GM19351 (cell line): ENCODE measurements around the gene PCCA.
A peak's percentile ranks its signal among the peaks of the same experiment; 100 is the strongest.
"Not testable (repeated sequence)": the region's sequence is repeated elsewhere in the genome, so short reads cannot be mapped to it uniquely, and the experiment has no call there.

Source experiments
- ATAC-seq: cut with Tn5 transposase; IDR thresholded peaks from one replicate; pipeline ENCODE4 v1.9.1; 2021; ENCODE audit warnings: mild to moderate bottlenecking, moderate library complexity; ENCODE audit not compliant: unreplicated experiment

PCCA gene

GRCh38 chr13:100234524-100235136, 145.7 kb downstream of the PCCA start:
- ATAC-seq: no peak

DNA sequence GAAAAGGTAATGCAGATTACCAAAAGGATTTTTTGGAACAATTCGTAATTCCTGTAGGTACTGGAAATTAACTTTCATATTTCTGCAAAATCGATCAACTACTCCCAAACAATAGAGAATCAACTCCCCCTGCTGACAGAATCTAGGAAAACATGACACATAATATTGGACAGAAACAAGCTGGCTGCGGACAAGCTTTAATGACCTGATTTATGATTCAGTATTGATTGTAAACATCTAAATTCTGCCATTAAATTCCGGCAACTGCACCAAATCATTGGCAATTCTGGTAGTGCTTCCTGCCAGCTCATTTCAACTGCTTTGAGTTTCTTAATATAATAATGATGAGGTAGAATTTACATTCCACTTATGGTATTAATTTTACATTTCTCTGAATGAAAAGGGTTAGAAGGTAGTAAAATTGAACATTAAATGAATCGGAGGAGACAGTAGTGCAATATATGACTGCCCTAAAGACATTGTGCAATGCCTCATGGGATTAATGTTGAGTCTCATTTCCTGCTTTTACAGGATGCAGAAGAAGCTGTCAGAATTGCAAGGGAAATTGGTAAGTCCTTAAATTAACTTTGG, 146.5 kb downstream of the PCCA start:
- ATAC-seq: peak; percentile 58

DNA sequence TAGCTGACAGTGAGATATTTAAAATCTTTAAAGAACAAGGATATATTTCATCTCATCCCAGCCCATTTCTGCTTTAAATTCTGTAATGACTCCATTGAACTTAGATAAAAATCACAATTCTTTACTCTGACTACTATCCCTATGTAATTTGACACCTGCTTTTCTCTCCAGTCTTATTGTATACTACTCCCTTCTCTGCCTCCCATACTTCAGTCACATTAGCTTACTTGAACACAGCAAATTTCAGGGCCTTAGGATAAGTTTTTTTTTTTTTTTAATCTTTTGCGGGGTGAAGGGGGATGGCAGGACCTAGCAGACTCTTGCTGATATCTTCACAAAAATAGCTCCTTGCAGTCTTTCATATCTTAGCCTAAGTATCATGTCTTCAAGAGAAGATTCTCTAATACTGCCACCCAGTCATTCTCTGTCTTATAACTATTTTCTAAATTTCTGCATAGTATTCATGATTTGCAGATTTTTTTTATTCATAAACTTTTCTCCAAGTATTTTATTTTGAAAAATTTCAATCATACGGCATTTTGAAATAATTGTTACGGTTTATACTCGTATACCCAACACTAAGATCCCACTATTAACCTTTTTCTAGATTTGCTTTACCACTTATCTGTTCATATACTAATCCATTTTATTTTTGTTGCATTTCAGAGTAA, 151.4 kb downstream of the PCCA start:
- no peak for ATAC-seq

DNA sequence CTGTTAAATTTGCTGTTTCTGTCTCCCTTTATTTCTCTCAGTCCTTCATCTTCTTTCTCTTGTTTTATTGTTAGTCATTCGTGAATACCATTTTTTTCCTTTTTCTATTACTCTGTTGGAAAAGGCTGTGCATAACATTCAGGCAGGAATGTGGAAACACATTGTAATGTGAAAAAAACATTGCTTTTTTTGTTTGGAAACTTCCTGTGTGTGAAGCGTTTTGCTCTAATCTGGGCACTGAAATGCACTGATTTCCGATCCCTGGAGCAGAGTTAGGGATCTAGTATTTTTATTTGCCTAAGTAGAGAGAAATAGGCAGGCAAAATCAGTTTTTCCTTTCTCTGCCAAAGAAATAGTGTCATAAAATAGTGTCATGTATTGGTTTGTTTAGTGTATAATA, 155.5 kb downstream of the PCCA start:
- no peak for ATAC-seq

DNA sequence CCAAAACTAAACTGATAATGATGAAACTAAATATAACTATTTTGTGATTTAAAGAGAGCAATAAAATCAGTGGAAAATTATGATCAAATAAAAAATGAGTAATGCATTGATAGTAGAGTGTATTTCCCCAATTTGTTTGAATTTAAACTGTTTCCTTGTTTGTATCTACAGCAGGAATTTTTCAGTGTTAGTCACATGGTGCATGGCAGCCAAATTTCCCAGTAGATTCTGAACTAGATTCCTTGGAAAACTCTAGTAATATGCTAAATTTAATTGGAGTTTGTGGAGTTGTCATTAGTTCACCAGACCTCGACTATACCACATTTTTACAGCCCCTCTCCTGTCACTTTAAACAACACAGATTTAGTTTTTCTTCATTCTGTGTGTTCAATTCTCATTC, 156.2 kb downstream of the PCCA start:
- no peak for ATAC-seq

GRCh38 chr13:100247937-100248336, 159.0 kb downstream of the PCCA start:
- ATAC-seq: no peak

DNA sequence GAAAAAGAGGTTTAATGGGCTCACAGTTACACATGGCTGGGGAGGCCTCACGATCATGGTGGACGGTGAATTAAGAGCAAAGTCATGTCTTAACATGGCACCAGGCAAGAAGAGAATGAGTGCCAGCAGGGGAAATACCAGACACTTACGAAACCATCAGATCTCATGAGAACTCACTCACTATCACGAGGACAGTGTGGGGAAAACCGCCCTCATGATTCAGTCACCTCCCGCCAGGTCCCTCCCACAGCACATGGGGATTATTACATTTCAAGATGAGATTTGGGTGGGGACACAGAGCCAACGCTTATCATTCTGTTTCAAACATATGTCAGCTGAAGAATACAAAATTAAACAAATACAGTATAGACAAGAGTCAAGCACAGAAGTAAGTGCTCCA, 165.1 kb downstream of the PCCA start:
- no peak for ATAC-seq

DNA sequence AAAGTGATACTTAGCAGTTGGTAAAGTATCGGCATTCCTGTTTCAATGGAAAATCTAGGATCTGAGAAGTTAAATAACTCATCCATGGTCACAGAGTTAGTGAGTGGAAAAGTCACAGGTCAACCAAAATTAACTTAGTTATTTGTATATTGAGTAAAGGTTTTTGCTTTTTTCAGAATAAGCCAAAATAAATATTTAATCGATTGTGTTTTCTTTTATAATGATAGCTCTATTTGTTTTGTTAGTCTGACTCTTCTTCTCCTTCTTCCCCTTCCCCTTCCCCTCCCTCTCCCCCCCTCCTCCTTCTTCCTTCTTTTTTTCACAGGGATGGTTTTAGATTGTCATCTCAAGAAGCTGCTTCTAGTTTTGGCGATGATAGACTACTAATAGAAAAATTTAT, 173.5 kb downstream of the PCCA start:
- ATAC-seq: no peak

DNA sequence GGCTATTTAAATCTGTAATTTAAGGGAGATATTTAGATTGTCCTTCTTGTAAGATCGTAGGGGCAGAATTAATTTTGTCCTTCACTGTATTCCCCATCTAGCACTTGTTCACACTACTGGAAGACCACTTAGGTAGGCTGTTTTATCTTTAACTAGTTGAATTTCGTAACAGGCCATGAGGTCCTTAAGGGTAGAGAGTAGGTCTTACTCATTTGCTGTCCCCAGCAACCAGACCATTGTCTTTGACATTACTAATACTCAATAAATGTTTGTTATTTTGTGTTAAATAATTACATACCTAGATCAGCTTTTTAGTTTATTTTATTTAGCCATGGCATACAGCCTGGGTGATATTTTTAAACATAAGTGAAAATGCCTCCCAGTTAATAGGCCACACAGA, 177.1 kb downstream of the PCCA start:
- no peak for ATAC-seq

DNA sequence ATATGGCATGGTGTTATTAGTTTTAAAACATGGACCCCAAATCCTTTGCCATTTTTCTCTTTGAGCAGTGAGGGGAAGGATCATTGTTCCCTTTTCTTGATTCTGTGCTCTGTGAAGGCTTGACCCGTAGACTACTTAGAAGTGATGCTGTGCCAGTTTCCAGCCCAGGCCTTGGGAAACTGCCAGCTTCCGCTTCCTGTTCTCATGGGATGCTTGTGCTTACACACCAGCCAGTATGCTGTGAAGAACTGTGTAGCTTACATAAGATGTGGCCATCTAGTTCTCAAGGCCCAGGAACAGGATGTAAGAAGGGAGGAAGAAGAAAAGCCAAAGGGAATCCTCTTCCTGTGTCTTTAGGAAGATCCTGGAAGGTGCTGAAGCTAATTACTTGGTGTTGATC, 180.9 kb downstream of the PCCA start:
- ATAC-seq: no peak

DNA sequence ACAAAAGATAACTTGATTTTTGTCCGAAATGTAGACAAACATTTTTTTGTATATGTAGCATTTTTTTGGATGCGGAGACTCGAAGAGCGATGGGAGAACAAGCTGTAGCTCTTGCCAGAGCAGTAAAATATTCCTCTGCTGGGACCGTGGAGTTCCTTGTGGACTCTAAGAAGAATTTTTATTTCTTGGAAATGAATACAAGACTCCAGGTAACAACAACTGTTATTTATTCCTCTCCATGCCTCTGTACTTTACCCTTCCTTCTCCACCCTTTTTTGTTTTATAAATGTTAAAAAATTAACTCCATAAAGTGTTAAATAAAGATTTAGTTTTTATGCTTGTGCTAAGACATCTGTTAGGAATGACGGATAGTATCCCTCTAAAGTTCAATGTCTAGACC, 184.2 kb downstream of the PCCA start:
- no peak for ATAC-seq

GRCh38 chr13:100273552-100273951, 184.7 kb downstream of the PCCA start:
- no peak for ATAC-seq

GRCh38 chr13:100274942-100275506, 186.1 kb downstream of the PCCA start:
- ATAC-seq: no peak

- no peak for ATAC-seq
These were observed 186.9 kb downstream of the PCCA start for GRCh38 chr13:100275746-100276145.

DNA sequence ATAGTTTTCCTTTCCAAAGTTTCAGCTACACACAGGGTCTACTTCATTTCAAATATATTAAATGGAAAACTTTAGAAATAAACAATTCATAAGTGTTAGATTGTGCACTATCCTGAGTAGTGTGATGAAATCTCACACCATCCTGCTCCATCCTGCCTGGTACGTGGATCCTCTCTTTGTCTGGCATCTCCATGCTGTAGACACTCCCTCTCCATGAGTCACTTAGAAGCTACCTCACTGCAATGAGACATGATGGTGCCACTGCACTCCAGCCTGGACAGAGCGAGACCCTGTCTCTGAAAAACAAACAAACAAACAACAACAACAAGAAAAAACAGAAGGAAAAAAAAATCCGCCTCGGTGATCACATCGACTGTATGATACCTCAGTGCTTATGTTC, 191.8 kb downstream of the PCCA start:
- ATAC-seq: no peak

DNA sequence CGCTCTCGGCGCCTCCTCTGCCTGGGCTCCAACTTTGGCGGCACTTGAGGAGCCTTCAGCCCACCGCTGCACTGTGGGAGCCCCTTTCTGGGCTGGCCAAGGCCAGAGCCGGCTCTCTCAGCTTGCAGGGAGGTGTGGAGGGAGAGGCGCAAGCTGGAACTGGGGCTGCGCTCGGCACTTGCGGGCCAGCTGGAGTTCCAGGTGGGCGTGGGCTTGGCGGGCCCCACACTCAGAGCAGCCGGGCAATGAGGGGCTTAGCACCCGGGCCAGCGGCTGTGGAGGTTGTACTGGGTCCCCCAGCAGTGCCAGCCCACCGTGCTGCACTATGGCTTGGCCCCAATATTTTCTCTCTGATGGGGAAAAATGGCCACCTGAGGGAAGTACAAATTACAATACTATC, 193.4 kb downstream of the PCCA start:
- not testable (repeated sequence) for ATAC-seq

DNA sequence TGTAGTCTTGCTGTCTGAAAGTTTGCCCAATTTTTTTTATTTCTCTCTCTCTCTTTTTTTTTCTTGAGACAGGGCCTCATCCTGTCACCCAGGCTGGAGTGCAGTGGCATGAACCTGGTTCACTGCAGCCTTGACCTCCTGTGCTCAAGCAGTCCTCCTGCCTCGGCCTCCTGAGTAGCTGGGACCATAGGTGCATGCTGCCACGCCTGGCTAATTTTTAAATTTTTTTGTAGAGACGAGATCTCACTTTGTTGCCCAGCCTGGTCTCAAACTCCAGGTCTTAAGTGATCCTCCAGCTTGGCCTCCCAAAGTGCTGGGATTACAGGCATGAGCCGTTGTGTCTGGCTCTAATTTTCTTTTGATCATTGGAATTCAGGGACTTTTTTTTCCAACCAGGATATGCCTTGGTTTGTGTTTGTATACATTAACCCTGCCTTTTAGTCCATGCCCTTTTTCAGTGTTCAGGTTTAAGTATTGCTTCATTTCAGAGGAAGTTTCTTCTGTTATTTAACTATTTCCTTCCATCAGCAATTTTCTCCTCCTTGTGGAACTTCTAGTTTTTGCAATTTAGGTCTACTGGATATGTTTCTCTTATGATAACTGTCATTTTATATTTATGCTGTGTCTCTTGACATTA, 201.4 kb downstream of the PCCA start:
- no peak for ATAC-seq

DNA sequence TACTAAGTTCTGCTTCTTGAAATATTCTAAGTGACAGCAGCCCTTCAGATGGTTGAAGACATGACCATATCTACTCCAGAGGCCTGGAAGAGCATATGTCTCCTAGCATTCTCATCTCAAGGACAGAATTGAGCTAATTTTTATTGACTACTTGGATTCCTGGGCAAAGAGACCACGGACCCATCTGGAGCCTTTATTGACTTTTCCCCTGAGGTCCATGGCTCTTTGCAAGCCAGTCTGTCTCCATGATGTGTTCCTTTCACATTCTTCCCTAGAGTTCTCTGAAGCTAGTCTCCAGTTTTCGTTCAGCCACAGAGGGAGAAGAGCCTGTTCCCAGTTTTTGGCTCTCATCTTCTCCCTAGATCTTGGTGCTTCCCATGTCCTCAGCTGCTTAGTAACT, 202.7 kb downstream of the PCCA start:
- ATAC-seq: no peak

DNA sequence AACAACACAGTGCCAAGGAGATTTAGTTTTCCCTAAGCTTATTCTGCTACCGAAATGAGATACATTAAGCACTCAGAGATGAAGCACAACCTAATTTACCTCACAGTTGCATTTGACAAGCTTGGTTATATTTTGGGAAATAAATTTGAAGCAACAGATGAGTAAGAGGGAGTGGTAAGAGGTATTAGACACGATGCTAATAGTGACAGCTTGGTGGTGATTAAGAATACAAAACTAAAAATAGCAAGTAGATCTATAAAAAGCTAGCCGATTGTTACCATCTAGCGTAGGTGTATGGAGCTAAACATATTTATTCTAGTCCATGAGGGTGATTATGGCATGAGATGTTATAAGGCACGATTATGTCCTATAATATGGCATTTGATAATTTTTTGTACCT, 208.5 kb downstream of the PCCA start:
- ATAC-seq: no peak

GRCh38 chr13:100298116-100298681, 209.3 kb downstream of the PCCA start:
- no peak for ATAC-seq

GRCh38 chr13:100298691-100299090, 209.8 kb downstream of the PCCA start:
- no peak for ATAC-seq
